GM23338 (cell line): Measurements from ENCODE around the gene ITPR2. TPM values are rescaled to one million over a fixed set of nuclear protein-coding genes. Genes with fewer than 3 reads are reported as not detected.

Experiments
- ATAC-seq: fragments of 200-7000 bp; cut with Tn5 transposase; 3 replicates; pipeline ENCODE4 v1.9.1; 2020
- DNase-seq: peaks from one replicate; pipeline ENCODE4 v3.0.0-alpha.2; 2015; ENCODE audit warnings: low spot score
- H2AFZ ChIP-seq: fragments of 200-600 bp; sonication (generic); 2 replicates; pipeline ENCODE4 v1.8.0; 2016; ENCODE audit warnings: antibody characterized with exemption, mild to moderate bottlenecking, moderate library complexity
- H3F3A ChIP-seq: fragments of 200-600 bp; sonication (generic); replicated peaks from 2 replicates; pipeline ENCODE4 v1.8.0; 2017; ENCODE audit warnings: antibody characterized with exemption, mixed run types, low read depth
- H3K27ac ChIP-seq: fragments of 200-600 bp; sonication (generic); 2 replicates; pipeline ENCODE4 v1.6.1; 2016; ENCODE audit warnings: low read depth
- H3K27me3 ChIP-seq: fragments of 200-600 bp; sonication (generic); 2 replicates; pipeline ENCODE4 v1.8.0; 2016; ENCODE audit warnings: mild to moderate bottlenecking, mixed run types, moderate library complexity; ENCODE audit not compliant: insufficient read depth
- H3K36me3 ChIP-seq: fragments of 200-600 bp; sonication (generic); 2 replicates; pipeline ENCODE4 v1.8.0; 2016; ENCODE audit warnings: mild to moderate bottlenecking; ENCODE audit not compliant: insufficient read depth
- H3K4me1 ChIP-seq: fragments of 200-600 bp; sonication (generic); 2 replicates; pipeline ENCODE4 v1.8.0; 2016; ENCODE audit warnings: mild to moderate bottlenecking, moderate library complexity; ENCODE audit not compliant: insufficient read depth
- H3K4me2 ChIP-seq: fragments of 200-600 bp; sonication (generic); 2 replicates; pipeline ENCODE4 v1.7.1; 2017; ENCODE audit warnings: mixed run types
- H3K4me3 ChIP-seq: fragments of 200-600 bp; sonication (generic); 2 replicates; pipeline ENCODE4 v1.6.1; 2016; ENCODE audit warnings: mixed run types
- H3K79me2 ChIP-seq: fragments of 200-600 bp; sonication (generic); replicated peaks from 2 replicates; pipeline ENCODE4 v1.8.0; 2017; ENCODE audit warnings: mild to moderate bottlenecking; ENCODE audit not compliant: insufficient read depth
- H3K9me2 ChIP-seq: fragments of 200-600 bp; sonication (generic); 2 replicates; pipeline ENCODE4 v1.8.0; 2017; ENCODE audit not compliant: insufficient read depth
- H4K20me1 ChIP-seq: fragments of 200-600 bp; sonication (generic); replicated peaks from 2 replicates; pipeline ENCODE4 v1.8.0; 2017; ENCODE audit warnings: mild to moderate bottlenecking; ENCODE audit not compliant: insufficient read depth
- H3K27ac Mint-ChIP-seq: 2 replicates; pipeline ENCODE4 v1.8.0; 2020; ENCODE audit warnings: inconsistent platforms, mild to moderate bottlenecking, moderate library complexity, mixed read lengths
- H3K27me3 Mint-ChIP-seq: 3 replicates; pipeline ENCODE4 v1.8.0; 2022; ENCODE audit warnings: low read depth, mild to moderate bottlenecking, moderate library complexity, mixed read lengths, inconsistent platforms; ENCODE audit not compliant: insufficient read depth, poor library complexity
- H3K36me3 Mint-ChIP-seq: 3 replicates; pipeline ENCODE4 v1.8.0; 2021; ENCODE audit warnings: low read depth, mild to moderate bottlenecking, inconsistent platforms, moderate library complexity, mixed read lengths
- H3K4me1 Mint-ChIP-seq: 3 replicates; pipeline ENCODE4 v1.8.0; 2020; ENCODE audit warnings: mild to moderate bottlenecking, inconsistent platforms, mixed read lengths
- H3K4me3 Mint-ChIP-seq: 3 replicates; pipeline ENCODE4 v1.8.0; 2021; ENCODE audit warnings: moderate library complexity, mild to moderate bottlenecking, inconsistent platforms, mixed read lengths
- H3K9me3 Mint-ChIP-seq: 3 replicates; pipeline ENCODE4 v1.8.0; 2020; ENCODE audit warnings: moderate library complexity, mild to moderate bottlenecking, inconsistent platforms, mixed read lengths
- CREB1 ChIP-seq: fragments of 250-450 bp; sonication (Bioruptor Pico); IDR thresholded peaks from 2 replicates; pipeline ENCODE4 v1.5.0; 2020; ENCODE audit warnings: low read depth, mild to moderate bottlenecking, moderate library complexity
- CTCF ChIP-seq, 2 experiments: fragments of 200-600 bp in 1 of 2; sonication (generic) in 1 of 2; conservative IDR thresholded peaks; 2 replicates each; pipeline versions ENCODE4 v1.5.1 to v1.6.1; 2016 to 2017; ENCODE audit warnings: antibody characterized with exemption in 2 of 2, low read depth in 2 of 2, mild to moderate bottlenecking in 2 of 2, moderate library complexity in 1 of 2
- ETS1 ChIP-seq: IDR thresholded peaks from 2 replicates; pipeline ENCODE4 v1.6.1; 2016; ENCODE audit warnings: antibody characterized with exemption
- EZH2 ChIP-seq: fragments of 200-600 bp; sonication (generic); IDR thresholded peaks from one replicate; pipeline ENCODE4 v1.8.0; 2017; ENCODE audit warnings: antibody characterized with exemption, mild to moderate bottlenecking, low read depth; ENCODE audit not compliant: unreplicated experiment
- EZH2phosphoT487 ChIP-seq: fragments of 200-600 bp; sonication (generic); IDR thresholded peaks from one replicate; pipeline ENCODE4 v1.8.1; 2018; ENCODE audit warnings: antibody characterized with exemption; ENCODE audit not compliant: unreplicated experiment
- JUNB ChIP-seq: IDR thresholded peaks from one replicate; pipeline ENCODE4 v1.6.1; 2016; ENCODE audit warnings: antibody characterized with exemption; ENCODE audit not compliant: unreplicated experiment
- NANOG ChIP-seq: IDR thresholded peaks from 2 replicates; pipeline ENCODE4 v1.6.1; 2016; ENCODE audit warnings: antibody characterized with exemption, borderline replicate concordance
- POLR2AphosphoS5 ChIP-seq: IDR thresholded peaks from 2 replicates; pipeline ENCODE4 v1.6.1; 2016; ENCODE audit warnings: antibody characterized with exemption, low read depth
- REST ChIP-seq: IDR thresholded peaks from one replicate; pipeline ENCODE4 v1.6.1; 2018; ENCODE audit warnings: antibody characterized with exemption; ENCODE audit not compliant: unreplicated experiment
- STAT1 ChIP-seq: IDR thresholded peaks from one replicate; pipeline ENCODE4 v1.6.1; 2016; ENCODE audit warnings: antibody characterized with exemption; ENCODE audit not compliant: unreplicated experiment
- ZNF114 ChIP-seq: fragments of 250-450 bp; sonication (Bioruptor Pico); IDR thresholded peaks from 2 replicates; pipeline ENCODE4 v1.5.0; 2020; ENCODE audit warnings: mild to moderate bottlenecking, moderate library complexity
- ZNF331 ChIP-seq: fragments of 250-450 bp; sonication (Bioruptor Pico); IDR thresholded peaks from 2 replicates; pipeline ENCODE4 v1.5.0; 2020; ENCODE audit warnings: low read depth, mild to moderate bottlenecking, moderate library complexity
- polyA plus RNA-seq: library from polyadenylated mRNA; unstranded; fragments of >200 nt; fragmentation: Nextera tagmentation; extraction: Ambion mirVana; gene quantifications from 2 replicates; pipeline ENCODE4 v1.2.1, GENCODE V29; 2016
- total RNA-seq: library from RNA; depleted of rRNA; stranded (reverse); fragments of >200 nt; shearing (Covaris generic); gene quantifications from 2 replicates; pipeline ENCODE4 v1.2.3, GENCODE V29; 2014

ITPR2 gene
- total and polyA plus RNA-seq, 2 experiments from 2014 or later: 44.5 to 65.2 TPM

GRCh38 chr12:26704684-26705460 is 128.1 kb downstream of the ITPR2 start (continued):
- TF ChIP-seq REST (no peak), ZNF114 (no peak), ZNF331 (CRISPR knock-in tag) (no peak)

- Mint-ChIP-seq H3K36me3 (peaks cover 15% of the 10 kb centered on the region), H3K4me3 (no peak overlapping the region), H3K4me1 (peaks cover 11% of the 10 kb centered on the region), H3K9me3 (no peaks in the 10 kb centered on the region), H3K27me3 (no peaks in the 10 kb centered on the region), H3K27ac (no peak overlapping the region)
- peaks cover 12% of the 10 kb centered on the region; the same call in 1 of the 2 replicates for H3K36me3 ChIP-seq
- no peak for DNase-seq
- no peaks in the 10 kb centered on the region for H4K20me1 ChIP-seq
- H3F3A ChIP-seq: no peaks in the 10 kb centered on the region
- H3K9me2 ChIP-seq: no peaks in the 10 kb centered on the region
- no peak overlapping the region for H3K4me3 ChIP-seq
- no peak for ATAC-seq
- no peaks in the 10 kb centered on the region for H3K79me2 ChIP-seq
- H3K27me3 ChIP-seq: no peaks in the 10 kb centered on the region
- no peak overlapping the region for H2AFZ ChIP-seq
- no peak overlapping the region for H3K4me2 ChIP-seq
- H3K4me1 ChIP-seq: peaks cover 10% of the 10 kb centered on the region; the same call in 1 of the 2 replicates
- H3K27ac ChIP-seq: 0 out of 2 replicates have a peak overlapping the region, but pooled peaks have one; percentile 16
- TF ChIP-seq POLR2AphosphoS5 (no peak), REST (no peak), ZNF114 (no peak), ETS1 (no peak), ZNF331 (CRISPR knock-in tag) (no peak), CREB1 (CRISPR knock-in tag) (no peak), CTCF (conservative IDR thresholded peaks at IDR 0.05; ENCODE audit: low read depth in 2 of 2) (no peak), EZH2 (no peak), NANOG (no peak), STAT1 (no peak), EZH2phosphoT487 (no peak), JUNB (no peak)
These were observed 128.8 kb downstream of the ITPR2 start for GRCh38 chr12:26704214-26704613.
